Mucosa of stomach (tissue), 1 donor: ENCODE measurements around the gene ELFN2.

Source experiments
- H3K27me3 ChIP-seq: one replicate; pipeline ENCODE4 v1.7.0; 2013; ENCODE audit warnings: mild to moderate bottlenecking, low read length; ENCODE audit not compliant: control insufficient read depth, insufficient read depth
- H3K36me3 ChIP-seq: one replicate; pipeline ENCODE4 v1.7.0; 2013; ENCODE audit warnings: low read length; ENCODE audit not compliant: control insufficient read depth, insufficient read depth
- H3K4me1 ChIP-seq: one replicate; pipeline ENCODE4 v1.7.0; 2013; ENCODE audit warnings: mild to moderate bottlenecking, low read length; ENCODE audit not compliant: control insufficient read depth, insufficient read depth
- H3K4me3 ChIP-seq: one replicate; pipeline ENCODE4 v1.7.0; 2013; ENCODE audit warnings: low read length
- H3K9ac ChIP-seq: one replicate; pipeline ENCODE4 v1.7.0; 2013; ENCODE audit warnings: mild to moderate bottlenecking, low read length, moderate library complexity
- H3K9me3 ChIP-seq: one replicate; pipeline ENCODE4 v1.7.0; 2013; ENCODE audit warnings: mild to moderate bottlenecking, low read length, moderate library complexity; ENCODE audit not compliant: control insufficient read depth
- donor health status: Pancreatic carcinoma.

ELFN2 gene

GRCh38 chr22:37431366-37431765 lies 4.1 kb upstream of the ELFN2 start:
- H3K27me3 ChIP-seq: peaks cover 68% of the 10 kb centered on the region
- H3K4me1 ChIP-seq: no peaks in the 10 kb centered on the region
- H3K9ac ChIP-seq: no peak overlapping the region
- H3K36me3 ChIP-seq: no peaks in the 10 kb centered on the region
- H3K4me3 ChIP-seq: no peak overlapping the region
- H3K9me3 ChIP-seq: no peaks in the 10 kb centered on the region

GRCh38 chr22:37430941-37431340 lies 3.7 kb upstream of the ELFN2 start:
- no peaks in the 10 kb centered on the region for H3K36me3 ChIP-seq
- H3K4me1 ChIP-seq: no peaks in the 10 kb centered on the region
- H3K4me3 ChIP-seq: no peak overlapping the region
- H3K9me3 ChIP-seq: no peaks in the 10 kb centered on the region
- H3K9ac ChIP-seq: no peak overlapping the region
- H3K27me3 ChIP-seq: peaks cover 72% of the 10 kb centered on the region

- Histone ChIP-seq H3K9ac (no peak overlapping the region), H3K9me3 (no peaks in the 10 kb centered on the region), H3K36me3 (no peaks in the 10 kb centered on the region), H3K4me3 (peak overlapping the region; percentile 8), H3K4me1 (no peaks in the 10 kb centered on the region), H3K27me3 (peaks cover 82% of the 10 kb centered on the region)
Observed at GRCh38 chr22:37428649-37429586, 1.6 kb upstream of the ELFN2 start.

- no peaks in the 10 kb centered on the region for H3K9me3 ChIP-seq
- H3K27me3 ChIP-seq: peaks cover 76% of the 10 kb centered on the region
- H3K4me1 ChIP-seq: no peaks in the 10 kb centered on the region
- no peak overlapping the region for H3K9ac ChIP-seq
- no peak overlapping the region for H3K4me3 ChIP-seq
- H3K36me3 ChIP-seq: no peaks in the 10 kb centered on the region
Observed at GRCh38 chr22:37427711-37428635, 694 bp upstream of the ELFN2 start.

GRCh38 chr22:37426706-37427134 lies 559 bp downstream of the ELFN2 start:
- Histone ChIP-seq H3K36me3 (no peaks in the 10 kb centered on the region), H3K9ac (no peak overlapping the region), H3K4me3 (no peak overlapping the region), H3K27me3 (peaks cover 71% of the 10 kb centered on the region), H3K4me1 (no peaks in the 10 kb centered on the region), H3K9me3 (no peaks in the 10 kb centered on the region)

- Histone ChIP-seq H3K36me3 (no peaks in the 10 kb centered on the region), H3K9me3 (no peaks in the 10 kb centered on the region), H3K27me3 (peaks cover 73% of the 10 kb centered on the region), H3K9ac (no peak overlapping the region), H3K4me3 (no peak overlapping the region), H3K4me1 (no peaks in the 10 kb centered on the region)
Observed at GRCh38 chr22:37425800-37426705, 1.2 kb downstream of the ELFN2 start.

GRCh38 chr22:37425369-37425768 lies 1.9 kb downstream of the ELFN2 start:
- Histone ChIP-seq H3K27me3 (peaks cover 74% of the 10 kb centered on the region), H3K9ac (no peak overlapping the region), H3K4me3 (no peak overlapping the region), H3K4me1 (peaks cover 3% of the 10 kb centered on the region), H3K9me3 (no peaks in the 10 kb centered on the region), H3K36me3 (no peaks in the 10 kb centered on the region)

- Histone ChIP-seq H3K4me3 (no peak overlapping the region), H3K36me3 (no peaks in the 10 kb centered on the region), H3K9me3 (no peaks in the 10 kb centered on the region), H3K9ac (no peak overlapping the region), H3K4me1 (peaks cover 20% of the 10 kb centered on the region), H3K27me3 (peaks cover 77% of the 10 kb centered on the region)
Observed at GRCh38 chr22:37423283-37423682, 4.0 kb downstream of the ELFN2 start.

GRCh38 chr22:37421468-37421877 lies 5.8 kb downstream of the ELFN2 start:
- Histone ChIP-seq H3K27me3 (peaks cover 75% of the 10 kb centered on the region), H3K36me3 (no peaks in the 10 kb centered on the region), H3K9me3 (no peaks in the 10 kb centered on the region), H3K4me3 (no peak overlapping the region), H3K9ac (no peak overlapping the region), H3K4me1 (peaks cover 21% of the 10 kb centered on the region)

- Histone ChIP-seq H3K4me1 (peaks cover 21% of the 10 kb centered on the region), H3K4me3 (no peak overlapping the region), H3K9ac (no peak overlapping the region), H3K27me3 (peaks cover 75% of the 10 kb centered on the region), H3K9me3 (no peaks in the 10 kb centered on the region), H3K36me3 (no peaks in the 10 kb centered on the region)
Observed at GRCh38 chr22:37420686-37421467, 6.4 kb downstream of the ELFN2 start.
